HFFc6 (cell line): ENCODE results near the gene SENP3. TPM values are rescaled to one million over a fixed set of nuclear protein-coding genes. Genes with fewer than 3 reads are reported as not detected.

ENCODE experiments used
- DNase-seq: peaks from one replicate; pipeline ENCODE4 v3.0.0-alpha.2; 2018
- H3K27ac Mint-ChIP-seq: 2 replicates; pipeline ENCODE4 v1.8.0; 2020; ENCODE audit warnings: mild to moderate bottlenecking, mixed read lengths
- H3K27me3 Mint-ChIP-seq: 2 replicates; pipeline ENCODE4 v1.8.0; 2021; ENCODE audit warnings: mild to moderate bottlenecking, moderate library complexity, mixed read lengths; ENCODE audit not compliant: insufficient read depth
- H3K36me3 Mint-ChIP-seq: 2 replicates; pipeline ENCODE4 v1.8.0; 2021; ENCODE audit warnings: low read depth, mixed read lengths
- H3K4me1 Mint-ChIP-seq: 2 replicates; pipeline ENCODE4 v1.8.0; 2020; ENCODE audit warnings: low read depth, mixed read lengths
- H3K4me3 Mint-ChIP-seq: 2 replicates; pipeline ENCODE4 v1.8.0; 2020; ENCODE audit warnings: mild to moderate bottlenecking, moderate library complexity, mixed read lengths
- H3K9me3 Mint-ChIP-seq: 2 replicates; pipeline ENCODE4 v1.8.0; 2020; ENCODE audit warnings: mild to moderate bottlenecking, mixed read lengths
- total RNA-seq, 6 experiments: library from RNA; stranded (reverse); fragmentation: NEBNext Ultra II Directional; extraction: Animal tissue kit (Norgen Biotek cat#: 25700); gene quantifications; 2 replicates in 1 of 6; 3 replicates in 5 of 6; pipeline ENCODE4 v1.2.3, GENCODE V29; 2021
- TF ChIP-seq, protein P1 (sequence below): fragments of 200-600 bp; sonication (generic); IDR thresholded peaks from 2 replicates; pipeline ENCODE4 v1.5.0; 2021; ENCODE audit warnings: antibody characterized with exemption, mild to moderate bottlenecking

The SENP3 gene
- total RNA-seq, 6 experiments from 2014 or later, result 53.9 to 70.3 (median 60.3) TPM

GRCh38 chr17:7579834-7580603, 18.3 kb downstream of the SENP3 start:
- H3K36me3 Mint-ChIP-seq, result peaks cover 63% of the 10 kb centered on the region
- peak; percentile 46 for DNase-seq
- peaks cover 6% of the 10 kb centered on the region for H3K9me3 Mint-ChIP-seq
- peaks cover 53% of the 10 kb centered on the region for H3K27me3 Mint-ChIP-seq
- H3K4me3 Mint-ChIP-seq, result peak overlapping the region; percentile 71
- H3K27ac Mint-ChIP-seq, result peak overlapping the region; percentile 97
- TF ChIP-seq, protein P1, sequence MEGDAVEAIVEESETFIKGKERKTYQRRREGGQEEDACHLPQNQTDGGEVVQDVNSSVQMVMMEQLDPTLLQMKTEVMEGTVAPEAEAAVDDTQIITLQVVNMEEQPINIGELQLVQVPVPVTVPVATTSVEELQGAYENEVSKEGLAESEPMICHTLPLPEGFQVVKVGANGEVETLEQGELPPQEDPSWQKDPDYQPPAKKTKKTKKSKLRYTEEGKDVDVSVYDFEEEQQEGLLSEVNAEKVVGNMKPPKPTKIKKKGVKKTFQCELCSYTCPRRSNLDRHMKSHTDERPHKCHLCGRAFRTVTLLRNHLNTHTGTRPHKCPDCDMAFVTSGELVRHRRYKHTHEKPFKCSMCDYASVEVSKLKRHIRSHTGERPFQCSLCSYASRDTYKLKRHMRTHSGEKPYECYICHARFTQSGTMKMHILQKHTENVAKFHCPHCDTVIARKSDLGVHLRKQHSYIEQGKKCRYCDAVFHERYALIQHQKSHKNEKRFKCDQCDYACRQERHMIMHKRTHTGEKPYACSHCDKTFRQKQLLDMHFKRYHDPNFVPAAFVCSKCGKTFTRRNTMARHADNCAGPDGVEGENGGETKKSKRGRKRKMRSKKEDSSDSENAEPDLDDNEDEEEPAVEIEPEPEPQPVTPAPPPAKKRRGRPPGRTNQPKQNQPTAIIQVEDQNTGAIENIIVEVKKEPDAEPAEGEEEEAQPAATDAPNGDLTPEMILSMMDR, result no peak
- peaks cover 91% of the 10 kb centered on the region for H3K4me1 Mint-ChIP-seq

DNA sequence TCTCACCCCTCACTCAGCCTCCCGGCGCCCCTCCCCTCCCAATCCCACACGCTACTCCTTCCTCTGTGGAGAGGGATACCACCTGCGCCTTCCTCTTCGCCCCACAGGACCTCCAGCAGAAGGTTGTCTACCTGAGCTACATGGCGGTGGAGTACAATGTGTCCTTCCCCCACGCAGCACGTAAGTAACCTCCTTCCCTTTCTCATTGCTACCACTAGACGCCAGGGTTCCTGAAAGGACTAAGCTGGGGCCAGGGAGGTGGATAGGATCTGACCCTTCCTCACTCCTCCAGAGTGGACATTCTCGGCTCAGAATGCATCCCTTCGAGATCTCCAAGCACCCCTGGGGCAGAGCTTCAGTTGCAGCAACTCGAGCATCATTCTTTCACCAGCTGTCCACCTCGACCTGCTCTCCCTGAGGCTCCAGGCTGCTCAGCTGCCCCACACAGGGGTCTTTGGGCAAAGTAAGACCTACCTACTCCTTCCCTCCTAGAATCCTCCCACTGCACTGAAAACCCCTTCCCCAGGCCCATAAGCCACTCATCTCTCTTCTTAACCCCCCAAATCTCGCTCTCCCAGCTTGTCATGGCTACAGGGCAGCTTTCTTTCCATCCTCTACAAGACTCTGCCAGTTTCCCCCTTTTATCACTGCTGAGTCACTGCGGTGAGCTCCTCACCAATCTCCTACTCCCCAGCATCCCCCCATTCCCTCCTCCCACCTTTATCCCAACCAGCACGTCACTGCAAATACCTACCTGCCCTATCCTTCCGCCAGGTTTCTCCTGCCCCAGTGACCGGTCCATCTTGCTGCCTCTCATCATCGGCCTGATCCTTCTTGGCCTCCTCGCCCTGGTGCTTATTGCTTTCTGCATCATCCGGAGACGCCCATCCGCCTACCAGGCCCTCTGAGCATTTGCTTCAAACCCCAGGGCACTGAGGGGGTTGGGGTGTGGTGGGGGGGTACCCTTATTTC, 19.2 kb downstream of the SENP3 start:
- Mint-ChIP-seq H3K4me1 (peaks cover 88% of the 10 kb centered on the region), H3K36me3 (peaks cover 55% of the 10 kb centered on the region), H3K9me3 (peaks cover 6% of the 10 kb centered on the region), H3K27me3 (peaks cover 44% of the 10 kb centered on the region), H3K27ac (peak overlapping the region; percentile 97), H3K4me3 (peak overlapping the region; percentile 71)
- no peak for DNase-seq
- TF ChIP-seq, protein P1, result no peak

DNA sequence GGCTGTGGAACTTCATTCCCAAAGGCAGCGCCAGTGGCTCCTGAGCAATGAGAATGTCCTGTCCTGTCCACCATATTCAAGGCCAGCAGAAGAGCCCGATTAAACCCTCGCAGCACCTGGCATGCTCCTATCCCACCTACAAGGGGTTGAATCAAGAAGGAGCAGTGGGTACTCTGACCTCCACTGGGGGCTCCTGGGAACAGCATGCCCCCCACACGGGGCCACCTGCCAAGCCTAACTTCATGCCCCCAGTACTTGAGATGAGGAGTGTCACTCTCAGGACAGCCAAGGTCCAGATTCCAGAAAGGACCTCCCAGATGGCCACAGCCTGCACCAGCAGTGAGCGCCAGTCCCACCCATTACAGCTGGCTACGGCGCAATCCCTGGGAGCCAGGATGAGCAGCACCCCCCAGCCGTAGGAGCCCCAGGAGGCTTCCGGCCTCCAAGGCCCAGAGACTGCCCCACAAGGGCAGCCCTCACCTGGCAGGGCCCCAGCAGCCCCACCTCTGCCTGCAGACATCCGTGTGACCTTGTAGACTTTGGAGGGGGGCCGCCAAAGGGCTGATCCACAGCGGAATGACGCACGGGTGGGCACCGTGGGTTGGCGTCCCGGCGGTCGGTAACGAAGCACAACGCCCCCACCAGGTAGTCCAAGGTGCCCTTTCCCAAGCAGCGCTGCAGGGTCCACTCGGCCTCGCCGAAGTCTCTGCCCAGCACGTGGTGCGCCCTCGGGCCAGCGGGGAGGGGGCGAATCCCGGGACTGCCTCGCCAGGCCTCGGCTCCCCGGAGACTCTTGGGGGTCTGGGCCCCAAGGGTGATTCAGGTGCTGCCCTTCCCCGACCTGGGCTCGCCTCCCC, 20.9 kb downstream of the SENP3 start:
- DNase-seq, result no peak
- peak overlapping the region; percentile 100 for H3K27ac Mint-ChIP-seq
- peak overlapping the region; percentile 44 for H3K4me3 Mint-ChIP-seq
- H3K36me3 Mint-ChIP-seq, result peaks cover 42% of the 10 kb centered on the region
- H3K4me1 Mint-ChIP-seq, result peaks cover 88% of the 10 kb centered on the region
- TF ChIP-seq, protein P1, result peak; percentile 17; the same call in 1 of the 2 replicates
- peaks cover 6% of the 10 kb centered on the region for H3K9me3 Mint-ChIP-seq
- H3K27me3 Mint-ChIP-seq, result peaks cover 35% of the 10 kb centered on the region

- peaks cover 88% of the 10 kb centered on the region for H3K4me1 Mint-ChIP-seq
- H3K27ac Mint-ChIP-seq, result peak within 1 kb of the TSS; percentile 100
- H3K27me3 Mint-ChIP-seq, result peaks cover 30% of the 10 kb centered on the region
- peak within 1 kb of the TSS; percentile 96 for H3K4me3 Mint-ChIP-seq
- TF ChIP-seq, protein P1, result no peak; the same call in 1 of the 2 replicates
- H3K36me3 Mint-ChIP-seq, result peaks cover 36% of the 10 kb centered on the region
- peak; percentile 91 for DNase-seq
- H3K9me3 Mint-ChIP-seq, result peaks cover 6% of the 10 kb centered on the region
Measured at GRCh38 chr17:7583253-7584109, 21.8 kb downstream of the SENP3 start, which contains the start of gene MPDU1. TSS of gene MPDU1 (plus strand) at chr17:7583852. CDS start at chr17:7583863, 11 bp downstream.
